Erythroblast (primary cell): Measurements from ENCODE around the gene MAU2.

Experiments
- GATA1 ChIP-seq: IDR thresholded peaks from 2 replicates; pipeline ENCODE4 v1.6.1; 2011; ENCODE audit warnings: low read depth, mild to moderate bottlenecking, control low read depth, low read length, moderate library complexity
- POLR2A ChIP-seq: IDR thresholded peaks from 2 replicates; pipeline ENCODE4 v1.6.1; 2011; ENCODE audit warnings: mild to moderate bottlenecking, low read length

- no peak for TF ChIP-seq POLR2A
- no peak for TF ChIP-seq GATA1
Measured at GRCh38 chr19:19305696-19306095, 14.9 kb upstream of the MAU2 start.
